ENCODE measurements around the gene FLOT2. TPM values are rescaled to one million over a fixed set of nuclear protein-coding genes. Genes with fewer than 3 reads are reported as not detected.

The FLOT2 gene
- total RNA-seq, 2 donors from 2014 or later = 79.3 to 95.8 TPM

GRCh38 chr17:28865946-28866752 lies 31.4 kb downstream of the FLOT2 start:
- H3K27me3 Mint-ChIP-seq = no peaks in the 10 kb centered on the region
- H3K4me1 Mint-ChIP-seq (ENCODE audit: low read depth in 2 of 2) = peaks cover 2 to 8% of the 10 kb centered on the region in 2 donors
- ATAC-seq (peak in 1 of 2 donors; percentile 55), DNase-seq (ENCODE audit: low spot score) (no peak)
- H3K36me3 Mint-ChIP-seq = no peaks in the 10 kb centered on the region
- H3K27ac Mint-ChIP-seq = no peak overlapping the region
- no peak overlapping the region for H3K4me3 Mint-ChIP-seq
- no peaks in the 10 kb centered on the region for H3K9me3 Mint-ChIP-seq

GRCh38 chr17:28864991-28865849 lies 32.3 kb downstream of the FLOT2 start:
- ATAC-seq (no peak), DNase-seq (ENCODE audit: low spot score) (no peak)
- no peaks in the 10 kb centered on the region for H3K9me3 Mint-ChIP-seq
- peaks cover 0 to 5% of the 10 kb centered on the region in 2 donors for H3K4me1 Mint-ChIP-seq (ENCODE audit: low read depth in 2 of 2)
- H3K36me3 Mint-ChIP-seq = no peaks in the 10 kb centered on the region
- H3K27me3 Mint-ChIP-seq = no peaks in the 10 kb centered on the region
- no peak overlapping the region for H3K27ac Mint-ChIP-seq
- no peak overlapping the region for H3K4me3 Mint-ChIP-seq

- no peaks in the 10 kb centered on the region for H3K27me3 Mint-ChIP-seq
- H3K4me3 Mint-ChIP-seq = no peak overlapping the region
- no peaks in the 10 kb centered on the region for H3K36me3 Mint-ChIP-seq
- ATAC-seq (no peak), DNase-seq (ENCODE audit: low spot score) (no peak)
- no peak overlapping the region for H3K27ac Mint-ChIP-seq
- H3K9me3 Mint-ChIP-seq = no peaks in the 10 kb centered on the region
- H3K4me1 Mint-ChIP-seq (ENCODE audit: low read depth in 2 of 2) = peaks cover 0 to 5% of the 10 kb centered on the region in 2 donors
These were observed 33.6 kb downstream of the FLOT2 start for GRCh38 chr17:28863953-28864352.

- peaks cover 5 to 9% of the 10 kb centered on the region in 2 donors for H3K4me1 Mint-ChIP-seq (ENCODE audit: low read depth in 2 of 2)
- H3K9me3 Mint-ChIP-seq = no peaks in the 10 kb centered on the region
- H3K4me3 Mint-ChIP-seq = no peak overlapping the region
- H3K36me3 Mint-ChIP-seq = no peaks in the 10 kb centered on the region
- DNase-seq (ENCODE audit: low spot score) (no peak), ATAC-seq (no peak)
- no peaks in the 10 kb centered on the region for H3K27me3 Mint-ChIP-seq
- peak overlapping the region in 1 of 2 donors; percentile 81 for H3K27ac Mint-ChIP-seq
These were observed 35.0 kb downstream of the FLOT2 start for GRCh38 chr17:28862561-28862960.

- Mint-ChIP-seq H3K36me3 (no peaks in the 10 kb centered on the region), H3K27ac (no peak overlapping the region), H3K4me3 (no peak overlapping the region), H3K27me3 (no peaks in the 10 kb centered on the region), H3K9me3 (no peaks in the 10 kb centered on the region), H3K4me1 (ENCODE audit: low read depth in 2 of 2) (peaks cover 5 to 9% of the 10 kb centered on the region in 2 donors)
- ATAC-seq (no peak), DNase-seq (ENCODE audit: low spot score) (no peak)
These were observed 35.9 kb downstream of the FLOT2 start for GRCh38 chr17:28861393-28862203.

- H3K4me1 Mint-ChIP-seq (ENCODE audit: low read depth in 2 of 2) = peaks cover 1 to 13% of the 10 kb centered on the region in 2 donors
- H3K27ac Mint-ChIP-seq = no peak overlapping the region
- no peaks in the 10 kb centered on the region for H3K36me3 Mint-ChIP-seq
- DNase-seq (ENCODE audit: low spot score) (no peak), ATAC-seq (no peak)
- H3K27me3 Mint-ChIP-seq = no peaks in the 10 kb centered on the region
- H3K4me3 Mint-ChIP-seq = no peak overlapping the region
- no peaks in the 10 kb centered on the region for H3K9me3 Mint-ChIP-seq
These were observed 37.1 kb downstream of the FLOT2 start for GRCh38 chr17:28860363-28860808.

- H3K36me3 Mint-ChIP-seq = no peaks in the 10 kb centered on the region
- peaks cover 11 to 21% of the 10 kb centered on the region in 2 donors for H3K4me1 Mint-ChIP-seq (ENCODE audit: low read depth in 2 of 2)
- ATAC-seq (no peak), DNase-seq (ENCODE audit: low spot score) (no peak)
- H3K27me3 Mint-ChIP-seq = no peaks in the 10 kb centered on the region
- H3K9me3 Mint-ChIP-seq = no peaks in the 10 kb centered on the region
- no peak overlapping the region for H3K4me3 Mint-ChIP-seq
- H3K27ac Mint-ChIP-seq = peak overlapping the region; percentile 50 to 76
These were observed 38.7 kb downstream of the FLOT2 start for GRCh38 chr17:28858801-28859355.

- H3K27me3 Mint-ChIP-seq = no peaks in the 10 kb centered on the region
- H3K4me1 Mint-ChIP-seq (ENCODE audit: low read depth in 2 of 2) = peaks cover 11 to 21% of the 10 kb centered on the region in 2 donors
- ATAC-seq (no peak), DNase-seq (ENCODE audit: low spot score) (no peak)
- peak overlapping the region; percentile 50 to 76 for H3K27ac Mint-ChIP-seq
- H3K9me3 Mint-ChIP-seq = no peaks in the 10 kb centered on the region
- no peak overlapping the region for H3K4me3 Mint-ChIP-seq
- H3K36me3 Mint-ChIP-seq = no peaks in the 10 kb centered on the region
These were observed 39.4 kb downstream of the FLOT2 start for GRCh38 chr17:28857905-28858800.

GRCh38 chr17:28856028-28856574 lies 41.4 kb downstream of the FLOT2 start:
- DNase-seq (ENCODE audit: low spot score) (no peak), ATAC-seq (no peak)
- Mint-ChIP-seq H3K36me3 (no peaks in the 10 kb centered on the region), H3K4me1 (ENCODE audit: low read depth in 2 of 2) (peaks cover 11 to 21% of the 10 kb centered on the region in 2 donors), H3K27ac (no peak overlapping the region), H3K9me3 (no peaks in the 10 kb centered on the region), H3K4me3 (peak overlapping the region; percentile 95), H3K27me3 (no peaks in the 10 kb centered on the region)

- peak overlapping the region; percentile 95 for H3K4me3 Mint-ChIP-seq
- peak overlapping the region; percentile 88 to 97 for H3K27ac Mint-ChIP-seq
- H3K9me3 Mint-ChIP-seq = no peaks in the 10 kb centered on the region
- DNase-seq (ENCODE audit: low spot score) (no peak), ATAC-seq (no peak)
- no peaks in the 10 kb centered on the region for H3K36me3 Mint-ChIP-seq
- no peaks in the 10 kb centered on the region for H3K27me3 Mint-ChIP-seq
- peaks cover 11 to 21% of the 10 kb centered on the region in 2 donors for H3K4me1 Mint-ChIP-seq (ENCODE audit: low read depth in 2 of 2)
These were observed 42.2 kb downstream of the FLOT2 start for GRCh38 chr17:28855336-28855679.

- Mint-ChIP-seq H3K4me3 (peak within 1 kb of the TSS; percentile 95), H3K27me3 (no peaks in the 10 kb centered on the region), H3K9me3 (no peaks in the 10 kb centered on the region), H3K4me1 (ENCODE audit: low read depth in 2 of 2) (peaks cover 11 to 21% of the 10 kb centered on the region in 2 donors), H3K36me3 (no peaks in the 10 kb centered on the region), H3K27ac (peak within 1 kb of the TSS; percentile 88 to 97)
- DNase-seq (ENCODE audit: low spot score) (peak; percentile 80), ATAC-seq (peak; percentile 99 to 100)
These were observed 42.8 kb downstream of the FLOT2 start, which contains the start of gene ERAL1 for GRCh38 chr17:28854457-28855335. Gene ERAL1 (plus strand): TSS chr17:28855016. CDS start chr17:28855035, 19 bp downstream.
